H1 (cell line): Measurements from ENCODE around the gene DNAJC7. TPM values are rescaled to one million over a fixed set of nuclear protein-coding genes. Genes with fewer than 3 reads are reported as not detected.

Experiments
- CTCF ChIA-PET: fragments of 300-600 bp; sonication (Branson Sonifier 250); formaldehyde crosslinking; loops from one replicate; lab custom pipeline; 2021; ENCODE audit not compliant: partially characterized antibody; lab: Charles Lee
- POLR2A ChIA-PET: fragments of 300-600 bp; sonication (Branson Sonifier 250); formaldehyde crosslinking; loops from one replicate; lab custom pipeline; 2021; ENCODE audit warnings: inconsistent platforms; ENCODE audit not compliant: partially characterized antibody; lab: Charles Lee
- DNase-seq, 2 experiments: peaks; one replicate each; pipeline versions ENCODE4 v3.0.0 to v3.0.0-alpha.2; 2010 to 2022; ENCODE audit warnings: low spot score in 2 of 2, low read depth in 1 of 2, mixed read lengths in 1 of 2
- FAIRE-seq: peaks from 2 replicates; lab custom pipeline; 2011; peaks lifted over from hg19 to GRCh38; lab: Jason Lieb, UNC
- H2AFZ ChIP-seq: 2 replicates; pipeline ENCODE4 v1.8.1; 2012; ENCODE audit warnings: low read length, inconsistent platforms
- H2AK5ac ChIP-seq: 2 replicates; pipeline ENCODE4 v1.6.1; 2013; ENCODE audit warnings: low read depth, low read length
- H2BK120ac ChIP-seq: replicated peaks from 2 replicates; pipeline ENCODE3; 2013; ENCODE audit warnings: low read depth, low read length, inconsistent platforms
- H2BK12ac ChIP-seq: 2 replicates; pipeline ENCODE4 v1.6.1; 2013; ENCODE audit warnings: low read depth, low read length
- H2BK15ac ChIP-seq: 2 replicates; pipeline ENCODE4 v1.6.1; 2013; ENCODE audit warnings: low read length
- H2BK20ac ChIP-seq: 2 replicates; pipeline ENCODE4 v1.6.1; 2013; ENCODE audit warnings: low read length
- H2BK5ac ChIP-seq: 2 replicates; pipeline ENCODE4 v1.6.1; 2013; ENCODE audit warnings: low read depth, low read length
- H3K14ac ChIP-seq: 2 replicates; pipeline ENCODE4 v1.6.1; 2013; ENCODE audit warnings: inconsistent platforms; ENCODE audit not compliant: insufficient read length
- H3K18ac ChIP-seq: 2 replicates; pipeline ENCODE4 v1.6.1; 2013; ENCODE audit warnings: low read length; ENCODE audit errors: extremely low read depth
- H3K23ac ChIP-seq: 2 replicates; pipeline ENCODE4 v1.6.1; 2013; ENCODE audit warnings: inconsistent platforms; ENCODE audit not compliant: insufficient read length
- H3K23me2 ChIP-seq: 2 replicates; pipeline ENCODE4 v1.6.1; 2013; ENCODE audit warnings: low read depth, low read length
- H3K27ac ChIP-seq: 2 replicates; pipeline ENCODE4 v1.6.1; 2011; ENCODE audit warnings: low read depth, low read length, inconsistent platforms
- H3K27me3 ChIP-seq, 4 experiments: replicated peaks in 1 of 4; 1 replicate in 1 of 4; 2 replicates in 3 of 4; pipeline versions ENCODE4 v1.6.1 to v1.8.1; 2011 to 2013; ENCODE audit warnings: low read length in 3 of 4, mild to moderate bottlenecking in 3 of 4, inconsistent platforms in 2 of 4, mixed read lengths in 2 of 4, moderate library complexity in 1 of 4; ENCODE audit not compliant: control insufficient read depth in 3 of 4, insufficient read depth in 3 of 4; ENCODE audit errors: extremely low read depth in 1 of 4
- H3K36me3 ChIP-seq, 4 experiments: 2 replicates each; pipeline versions ENCODE4 v1.6.1 to v1.8.1; 2011 to 2013; ENCODE audit warnings: mild to moderate bottlenecking in 4 of 4, low read length in 3 of 4, moderate library complexity in 2 of 4, control low read depth in 1 of 4, inconsistent platforms in 1 of 4; ENCODE audit not compliant: insufficient read depth in 4 of 4, control insufficient read depth in 2 of 4
- H3K4ac ChIP-seq: replicated peaks from 2 replicates; pipeline ENCODE3; 2013; ENCODE audit warnings: low read length, low read depth, mixed read lengths, inconsistent platforms; ENCODE audit not compliant: insufficient read length
- H3K4me1 ChIP-seq, 4 experiments: replicated peaks in 1 of 4; 1 replicate in 1 of 4; 2 replicates in 3 of 4; pipeline versions ENCODE4 v1.6.1 to v1.8.1; 2011 to 2013; ENCODE audit warnings: low read length in 3 of 4, inconsistent platforms in 2 of 4, mixed read lengths in 1 of 4; ENCODE audit not compliant: insufficient read depth in 4 of 4, control insufficient read depth in 3 of 4
- H3K4me2 ChIP-seq, 2 experiments: 2 replicates each; pipeline versions ENCODE4 v1.6.1 to v1.8.1; 2011 to 2013; ENCODE audit warnings: low read depth in 2 of 2, low read length in 2 of 2, control low read depth in 1 of 2, inconsistent platforms in 1 of 2, mild to moderate bottlenecking in 1 of 2; ENCODE audit not compliant: insufficient read depth in 1 of 2
- H3K4me3 ChIP-seq, 4 experiments: fragments of 200-600, 300-600 bp in 1 of 4; sonication (generic), shearing (Covaris generic), sonication (Bioruptor Twin) in 1 of 4; 2 replicates each; pipeline versions ENCODE4 v1.5.1 to v1.8.1; 2011 to 2016; ENCODE audit warnings: low read length in 4 of 4, low read depth in 3 of 4, control low read depth in 2 of 4, inconsistent platforms in 2 of 4, mild to moderate bottlenecking in 2 of 4, mixed read lengths in 1 of 4, moderate library complexity in 1 of 4; ENCODE audit not compliant: insufficient read depth in 2 of 4; ENCODE audit errors: extremely low read depth in 1 of 4
- H3K56ac ChIP-seq: replicated peaks from 2 replicates; pipeline ENCODE3; 2013; ENCODE audit warnings: low read depth, mild to moderate bottlenecking, mixed read lengths, low read length, inconsistent platforms; ENCODE audit not compliant: insufficient read length
- H3K79me1 ChIP-seq: 2 replicates; pipeline ENCODE4 v1.6.1; 2013; ENCODE audit warnings: low read depth, low read length, control low read depth
- H3K79me2 ChIP-seq, 2 experiments: 2 replicates each; pipeline versions ENCODE4 v1.6.1 to v1.8.1; 2012 to 2013; ENCODE audit warnings: low read length in 2 of 2, mild to moderate bottlenecking in 2 of 2, inconsistent platforms in 1 of 2; ENCODE audit not compliant: insufficient read depth in 2 of 2, control insufficient read depth in 1 of 2
- H3K9ac ChIP-seq, 4 experiments: replicated peaks in 1 of 4; 1 replicate in 1 of 4; 2 replicates in 3 of 4; pipeline versions ENCODE4 v1.6.1 to v1.8.1; 2011 to 2013; ENCODE audit warnings: low read depth in 3 of 4, low read length in 3 of 4, control low read depth in 2 of 4, mild to moderate bottlenecking in 2 of 4, moderate library complexity in 2 of 4, inconsistent platforms in 1 of 4; ENCODE audit errors: extremely low read depth in 1 of 4
- H3K9me3 ChIP-seq, 2 experiments: 2 replicates each; pipeline versions ENCODE4 v1.6.1 to v1.8.1; 2012 to 2013; ENCODE audit warnings: mild to moderate bottlenecking in 2 of 2, moderate library complexity in 2 of 2, control low read depth in 1 of 2, inconsistent platforms in 1 of 2, low read depth in 1 of 2, low read length in 1 of 2, mixed read lengths in 1 of 2; ENCODE audit not compliant: insufficient read depth in 2 of 2
- H4K20me1 ChIP-seq, 2 experiments: replicated peaks in 1 of 2; 2 replicates each; pipeline versions ENCODE3 to v1.8.1; 2011 to 2013; ENCODE audit warnings: inconsistent platforms in 2 of 2, low read length in 2 of 2, mild to moderate bottlenecking in 1 of 2; ENCODE audit not compliant: insufficient read depth in 2 of 2, control insufficient read depth in 1 of 2
- H4K5ac ChIP-seq: 2 replicates; pipeline ENCODE4 v1.6.1; 2013; ENCODE audit warnings: low read length, low read depth, mixed read lengths, inconsistent platforms; ENCODE audit not compliant: insufficient read length
- H4K8ac ChIP-seq: 2 replicates; pipeline ENCODE4 v1.8.0; 2013; ENCODE audit warnings: mild to moderate bottlenecking, moderate library complexity, low read length, inconsistent platforms; ENCODE audit not compliant: insufficient read depth; ENCODE audit errors: extremely low read depth
- H4K91ac ChIP-seq: replicated peaks from 2 replicates; pipeline ENCODE3; 2013; ENCODE audit warnings: low read length, mixed read lengths, inconsistent platforms; ENCODE audit not compliant: insufficient read length
- CHD2 ChIP-seq: IDR thresholded peaks from 2 replicates; pipeline ENCODE4 v1.6.1; 2012; ENCODE audit warnings: low read length, improper control_type of control experiment
- CREB1 ChIP-seq: IDR thresholded peaks from 2 replicates; pipeline ENCODE4 v1.6.1; 2012; ENCODE audit warnings: inconsistent platforms
- GTF2F1 ChIP-seq: IDR thresholded peaks from 2 replicates; pipeline ENCODE4 v1.6.1; 2012; ENCODE audit warnings: low read depth, low read length, improper control_type of control experiment, borderline replicate concordance
- KDM1A ChIP-seq: fragments of 200-600, 300-600 bp; sonication (generic); IDR thresholded peaks from 2 replicates; pipeline ENCODE4 v1.7.1; 2016; ENCODE audit warnings: mild to moderate bottlenecking, low read length, borderline replicate concordance
- NANOG ChIP-seq: IDR thresholded peaks from 2 replicates; pipeline ENCODE4 v1.6.1; 2011; ENCODE audit warnings: low read length, low read depth, mild to moderate bottlenecking, inconsistent platforms; ENCODE audit not compliant: insufficient read depth, poor library complexity, severe bottlenecking
- RXRA ChIP-seq: IDR thresholded peaks from 2 replicates; pipeline ENCODE4 v1.6.1; 2011; ENCODE audit warnings: low read depth, mild to moderate bottlenecking, low read length, moderate library complexity; ENCODE audit not compliant: insufficient read depth
- SP4 ChIP-seq: IDR thresholded peaks from 2 replicates; pipeline ENCODE4 v1.6.1; 2012; ENCODE audit warnings: low read length, inconsistent platforms
- SRF ChIP-seq: IDR thresholded peaks from 2 replicates; pipeline ENCODE4 v1.6.1; 2011; ENCODE audit warnings: mild to moderate bottlenecking, low read depth, low read length, moderate library complexity
- SUZ12 ChIP-seq: fragments of 200-600 bp; sonication (generic); IDR thresholded peaks from 2 replicates; pipeline ENCODE4 v1.6.1; 2012; ENCODE audit warnings: mild to moderate bottlenecking, inconsistent platforms, low read length, moderate library complexity, mixed read lengths
- WGBS, 2 experiments: shearing (Covaris generic) in 1 of 2; methylation state at CpG; one replicate each; pipeline versions ENCODE4 v1.1.6 to v1.1.7; 2013 to 2015; ENCODE audit warnings: low lambda C conversion rate in 2 of 2, mixed read lengths in 2 of 2, inconsistent platforms in 1 of 2, low coverage in 1 of 2, missing lambda C conversion rate in 1 of 2; ENCODE audit not compliant: insufficient replicate concordance in 2 of 2, insufficient coverage in 1 of 2, insufficient read length in 1 of 2; ENCODE audit errors: extremely low coverage in 1 of 2, missing lambda C conversion rate in 1 of 2; 5-methylcytosine and 5-hydroxymethylcytosine counted together
- polyA plus RNA-seq, 7 experiments: library from polyadenylated mRNA; depleted of rRNA in 3 of 7; stranded (reverse) in 5 of 7; unstranded in 2 of 7; fragments of >200 nt in 5 of 7; fragments of 200-250 nt in 2 of 7; gene quantifications; 1 replicate in 5 of 7; 2 replicates in 1 of 7; 4 replicates in 1 of 7; pipeline versions ENCODE4 v1.2.1 to v1.2.3, GENCODE V29; 2011 to 2013; ENCODE audit warnings: missing spikeins in 2 of 7, mixed read lengths in 2 of 7
- total RNA-seq: library from RNA; stranded (reverse); fragmentation: NEBNext Ultra II Directional; extraction: Animal tissue kit (Norgen Biotek cat#: 25700); gene quantifications from 2 replicates; pipeline ENCODE4 v1.2.1, GENCODE V29; 2021
- TF ChIP-seq, protein P1 (sequence below): IDR thresholded peaks from 2 replicates; pipeline ENCODE4 v1.6.1; 2012; ENCODE audit warnings: low read length, inconsistent platforms

Gene DNAJC7
- total and polyA plus RNA-seq, 2 of the 8 experiments (the other 6 are each of a cell fraction or from before 2014, with no cell fraction given) = 31.0 to 148 TPM

DNA sequence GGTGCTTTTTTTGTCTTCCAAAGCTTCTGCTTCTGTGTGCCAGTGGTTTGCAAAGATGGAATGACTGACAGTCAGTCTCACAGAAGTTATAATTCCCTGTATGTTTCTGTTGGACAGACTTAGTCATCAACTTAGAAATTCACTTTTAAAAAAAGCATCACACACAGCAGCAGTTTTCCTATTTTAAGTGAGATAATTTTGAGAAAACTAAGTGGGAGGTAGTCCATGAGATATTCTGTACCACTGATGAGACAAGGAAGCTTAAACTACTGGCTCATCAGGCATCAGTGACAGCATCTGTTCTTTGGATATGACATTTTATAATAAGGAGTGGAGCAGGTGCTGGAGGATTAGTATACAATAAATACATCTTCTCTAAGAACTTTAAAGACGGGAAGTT is 30.6 kb downstream of the DNAJC7 start:
- no peak overlapping the region for H3K14ac ChIP-seq
- no peaks in the 10 kb centered on the region for H3K9me3 ChIP-seq
- no peak overlapping the region for H2BK15ac ChIP-seq
- peaks cover 7% of the 10 kb centered on the region in 2 experiments for H4K20me1 ChIP-seq
- no peak overlapping the region for H4K5ac ChIP-seq
- H3K36me3 ChIP-seq = peaks cover 46 to 96% (median 76%) of the 10 kb centered on the region in 4 experiments
- no peak overlapping the region for H2BK120ac ChIP-seq
- H3K79me2 ChIP-seq = no peaks in the 10 kb centered on the region
- no peaks in the 10 kb centered on the region; the same call in 1 of the 2 replicates for H3K23me2 ChIP-seq
- no peak overlapping the region for H3K56ac ChIP-seq
- CTCF ChIA-PET = interaction anchor here (1.2 kb wide), 1 partner anchor 16 kb away, joined by 4 read pairs; no protein-coding TSS in a partner anchor
- no peak overlapping the region for H3K18ac ChIP-seq
- no peak overlapping the region for H2BK20ac ChIP-seq
- no peak overlapping the region for H4K91ac ChIP-seq
- no peak overlapping the region for H2AK5ac ChIP-seq
- DNase-seq (no peak), FAIRE-seq (no peak)
- H2BK12ac ChIP-seq = no peak overlapping the region
- no peak overlapping the region for H3K23ac ChIP-seq
- no peak overlapping the region for H2BK5ac ChIP-seq
- no peak overlapping the region for H2AFZ ChIP-seq
- H3K4me2 ChIP-seq = no peak overlapping the region
- no peaks in the 10 kb centered on the region for H3K4me1 ChIP-seq
- H3K27ac ChIP-seq = no peak overlapping the region
- WGBS, 2 experiments = 100% methylated on average over 1 of the region's 1 CpG; no CpG with 5 or more reads in 1 of the 2 experiments
- H3K79me1 ChIP-seq = no peaks in the 10 kb centered on the region
- H3K4me3 ChIP-seq = no peak overlapping the region
- no peak for TF ChIP-seq SUZ12
- no peak for TF ChIP-seq CREB1
- no peak for TF ChIP-seq SP4
- TF ChIP-seq, protein P1, sequence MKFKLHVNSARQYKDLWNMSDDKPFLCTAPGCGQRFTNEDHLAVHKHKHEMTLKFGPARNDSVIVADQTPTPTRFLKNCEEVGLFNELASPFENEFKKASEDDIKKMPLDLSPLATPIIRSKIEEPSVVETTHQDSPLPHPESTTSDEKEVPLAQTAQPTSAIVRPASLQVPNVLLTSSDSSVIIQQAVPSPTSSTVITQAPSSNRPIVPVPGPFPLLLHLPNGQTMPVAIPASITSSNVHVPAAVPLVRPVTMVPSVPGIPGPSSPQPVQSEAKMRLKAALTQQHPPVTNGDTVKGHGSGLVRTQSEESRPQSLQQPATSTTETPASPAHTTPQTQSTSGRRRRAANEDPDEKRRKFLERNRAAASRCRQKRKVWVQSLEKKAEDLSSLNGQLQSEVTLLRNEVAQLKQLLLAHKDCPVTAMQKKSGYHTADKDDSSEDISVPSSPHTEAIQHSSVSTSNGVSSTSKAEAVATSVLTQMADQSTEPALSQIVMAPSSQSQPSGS = no peak
- TF ChIP-seq CHD2 = no peak
- no peak for TF ChIP-seq KDM1A
- no peak for TF ChIP-seq RXRA
- no peak for TF ChIP-seq NANOG
- no peak for TF ChIP-seq SRF
- TF ChIP-seq GTF2F1 = no peak
- TF ChIP-seq, all 59 proteins: peak for 0
- POLR2A ChIA-PET = interaction anchor here (0.9 to 2.2 kb wide), 2 partner anchors 14 to 76 kb away, joined by 3 to 6 read pairs; no protein-coding TSS in a partner anchor
- H4K8ac ChIP-seq = no peak overlapping the region
- no peak overlapping the region for H3K9ac ChIP-seq
- no peak overlapping the region for H3K4ac ChIP-seq
- no peaks in the 10 kb centered on the region; a peak in 1 of 7 replicates for H3K27me3 ChIP-seq
